ENCODE measurements around the gene CCDC201. TPM values are rescaled to one million over a fixed set of nuclear protein-coding genes. Genes with fewer than 3 reads are reported as not detected.
"Not testable (repeated sequence)": the region's sequence is repeated elsewhere in the genome, so short reads cannot be mapped to it uniquely, and the experiment has no call there.

The CCDC201 gene
- polyA plus RNA-seq, 3 donors = not detected

DNA sequence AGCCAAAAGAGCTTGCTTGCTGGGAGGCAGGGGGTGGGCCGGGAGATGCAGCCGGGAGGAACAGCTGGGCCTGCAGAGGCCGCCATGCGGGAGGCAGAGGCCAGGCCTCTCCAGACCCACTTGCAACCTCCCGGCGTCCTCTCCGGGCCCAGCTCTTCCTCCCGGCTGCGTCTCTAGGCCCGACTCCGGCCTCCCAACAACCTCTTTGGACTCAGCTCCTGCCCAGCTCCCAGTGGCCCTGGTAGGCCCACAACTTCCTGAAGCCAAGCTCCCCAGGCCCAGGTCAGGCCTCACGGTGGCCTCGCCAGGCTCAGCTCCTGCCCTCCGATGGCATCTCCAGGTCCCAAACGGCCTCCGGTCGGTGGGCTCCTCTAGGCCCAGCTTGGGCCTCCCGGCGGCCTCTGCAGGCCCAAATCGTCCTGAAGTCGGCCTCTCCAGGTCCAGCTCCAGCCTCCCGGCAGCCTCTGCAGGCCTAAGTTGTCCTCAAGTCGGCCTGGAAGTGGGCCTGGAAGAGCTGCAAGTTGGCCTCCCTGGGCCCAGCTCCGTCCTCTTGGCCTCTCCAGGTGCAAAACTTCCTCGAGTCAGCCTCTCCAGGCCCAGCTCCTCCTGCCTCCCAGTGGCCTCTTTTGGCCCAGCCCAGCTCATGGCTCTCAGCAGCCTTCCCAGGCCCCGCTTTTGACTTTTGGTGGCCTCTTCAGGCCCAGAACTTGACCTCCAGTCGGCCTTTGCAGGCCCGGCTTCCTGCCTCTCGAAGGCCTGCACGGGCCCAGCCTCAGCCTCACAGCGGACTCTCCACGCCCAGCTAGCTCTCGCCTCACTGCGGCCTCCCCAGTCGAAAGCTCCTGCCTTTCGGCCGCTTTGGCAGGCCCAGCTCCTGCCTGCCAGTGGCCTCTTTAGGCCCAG is 58.4 kb downstream of the CCDC201 start:
- H3K27me3 ChIP-seq (ENCODE audit: control insufficient read depth in 2 of 2, insufficient read depth in 2 of 2, low read length in 2 of 2); H3K4me1 ChIP-seq (ENCODE audit: control insufficient read depth in 1 of 2, insufficient read depth in 2 of 2, low read length in 2 of 2); intact Hi-C loops (cut with micrococcal nuclease); H3K9ac ChIP-seq (ENCODE audit: insufficient read depth, low read length, poor library complexity, severe bottlenecking); H4K20me1 ChIP-seq (ENCODE audit: insufficient read depth, low read length); H3K27ac Mint-ChIP-seq; H3K9me3 Mint-ChIP-seq; H3K79me2 ChIP-seq (ENCODE audit: insufficient read depth, low read length); H3K4me3 Mint-ChIP-seq; DNase-seq; H3K36me3 Mint-ChIP-seq; H3K27ac ChIP-seq (ENCODE audit: low read depth in 1 of 2, low read length in 2 of 2); H3K4me1 Mint-ChIP-seq; H3K4me3 ChIP-seq (replicated peaks in 1 of 3; ENCODE audit: low read depth in 2 of 3, low read length in 3 of 3); H3K4me2 ChIP-seq (replicated peaks; ENCODE audit: extremely low read depth, low read length, poor library complexity, severe bottlenecking); H3K27me3 Mint-ChIP-seq (ENCODE audit: low read depth in 3 of 3); H3K36me3 ChIP-seq (replicated peaks in 1 of 2; ENCODE audit: control insufficient read depth in 1 of 2, insufficient read depth in 2 of 2, low read length in 2 of 2); H3K9me3 ChIP-seq (replicated peaks in 1 of 2; ENCODE audit: control insufficient read depth in 1 of 2, insufficient read depth in 1 of 2, low read length in 2 of 2); H2AFZ ChIP-seq (ENCODE audit: insufficient read depth, low read depth, low read length, poor library complexity, severe bottlenecking): not testable (repeated sequence)
- 95% methylated on average over 33 of the region's 37 CpGs for WGBS (ENCODE audit: insufficient coverage)

DNA sequence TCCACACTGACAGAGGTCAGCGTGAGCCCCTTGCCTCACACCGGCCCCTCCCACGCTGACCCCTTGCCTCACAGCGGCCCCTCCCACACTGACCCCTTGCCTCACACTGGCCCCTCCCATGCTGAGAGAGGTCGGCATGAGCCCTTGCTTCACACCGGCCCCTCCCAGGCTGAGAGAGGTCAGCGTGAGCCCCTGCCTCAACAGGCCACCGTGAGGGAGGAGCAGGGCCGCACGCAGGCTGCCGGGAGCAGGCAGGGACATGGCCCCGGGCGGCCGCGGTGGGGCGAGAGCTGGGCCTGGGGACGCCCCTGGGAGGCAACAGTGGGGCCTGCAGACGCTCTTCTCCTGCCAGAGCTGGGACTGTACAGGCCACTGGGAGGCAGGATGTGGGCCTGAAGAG is 59.1 kb downstream of the CCDC201 start:
- H3K4me2 ChIP-seq (replicated peaks; ENCODE audit: extremely low read depth, low read length, poor library complexity, severe bottlenecking); H3K27me3 Mint-ChIP-seq (ENCODE audit: low read depth in 3 of 3); DNase-seq; intact Hi-C loops (cut with micrococcal nuclease); H2AFZ ChIP-seq (ENCODE audit: insufficient read depth, low read depth, low read length, poor library complexity, severe bottlenecking); H3K27ac Mint-ChIP-seq; H3K36me3 ChIP-seq (replicated peaks in 1 of 2; ENCODE audit: control insufficient read depth in 1 of 2, insufficient read depth in 2 of 2, low read length in 2 of 2); H3K9me3 ChIP-seq (replicated peaks in 1 of 2; ENCODE audit: control insufficient read depth in 1 of 2, insufficient read depth in 1 of 2, low read length in 2 of 2); H4K20me1 ChIP-seq (ENCODE audit: insufficient read depth, low read length); H3K4me3 Mint-ChIP-seq; H3K79me2 ChIP-seq (ENCODE audit: insufficient read depth, low read length); H3K4me3 ChIP-seq (replicated peaks in 1 of 3; ENCODE audit: low read depth in 2 of 3, low read length in 3 of 3); H3K9ac ChIP-seq (ENCODE audit: insufficient read depth, low read length, poor library complexity, severe bottlenecking); H3K4me1 ChIP-seq (ENCODE audit: control insufficient read depth in 1 of 2, insufficient read depth in 2 of 2, low read length in 2 of 2); H3K9me3 Mint-ChIP-seq; H3K36me3 Mint-ChIP-seq; H3K4me1 Mint-ChIP-seq; H3K27ac ChIP-seq (ENCODE audit: low read depth in 1 of 2, low read length in 2 of 2); H3K27me3 ChIP-seq (ENCODE audit: control insufficient read depth in 2 of 2, insufficient read depth in 2 of 2, low read length in 2 of 2): not testable (repeated sequence)
- 98% methylated on average over 7 of the region's 18 CpGs for WGBS (ENCODE audit: insufficient coverage)

- H3K27me3 Mint-ChIP-seq (ENCODE audit: low read depth in 3 of 3) = no peaks in the 10 kb centered on the region
- H3K4me1 Mint-ChIP-seq = no peaks in the 10 kb centered on the region
Measured at GRCh38 chr7:45812946-45813345, 59.9 kb downstream of the CCDC201 start.

More at GRCh38 chr7:45812946-45813345, 59.9 kb downstream of the CCDC201 start:
- no peak overlapping the region for H3K4me3 ChIP-seq (replicated peaks in 1 of 3; ENCODE audit: low read depth in 2 of 3, low read length in 3 of 3)
- Mint-ChIP-seq H3K4me3 (no peak overlapping the region), H3K9me3 (peaks cover 0 to 2% (median 0%) of the 10 kb centered on the region in 7 donors), H3K27ac (no peak overlapping the region), H3K36me3 (peaks cover 0 to 3% of the 10 kb centered on the region in 2 donors)
- H4K20me1 ChIP-seq (ENCODE audit: insufficient read depth, low read length) = no peaks in the 10 kb centered on the region
- H3K4me2 ChIP-seq (replicated peaks; ENCODE audit: extremely low read depth, low read length, poor library complexity, severe bottlenecking) = no peak overlapping the region
- H3K4me1 ChIP-seq (ENCODE audit: control insufficient read depth in 1 of 2, insufficient read depth in 2 of 2, low read length in 2 of 2) = no peaks in the 10 kb centered on the region
- no peak overlapping the region for H3K9ac ChIP-seq (ENCODE audit: insufficient read depth, low read length, poor library complexity, severe bottlenecking)
- no peak for TF ChIP-seq CTCF (IDR thresholded peaks at IDR 0.05)
- no peaks in the 10 kb centered on the region for H3K79me2 ChIP-seq (ENCODE audit: insufficient read depth, low read length)
- H3K36me3 ChIP-seq (replicated peaks in 1 of 2; ENCODE audit: control insufficient read depth in 1 of 2, insufficient read depth in 2 of 2, low read length in 2 of 2) = no peaks in the 10 kb centered on the region
- H3K27me3 ChIP-seq (ENCODE audit: control insufficient read depth in 2 of 2, insufficient read depth in 2 of 2, low read length in 2 of 2) = no peaks in the 10 kb centered on the region
- intact Hi-C loops (cut with micrococcal nuclease) = no loop called here
- no peaks in the 10 kb centered on the region for H3K9me3 ChIP-seq (replicated peaks in 1 of 2; ENCODE audit: control insufficient read depth in 1 of 2, insufficient read depth in 1 of 2, low read length in 2 of 2)
- no peak overlapping the region for H2AFZ ChIP-seq (ENCODE audit: insufficient read depth, low read depth, low read length, poor library complexity, severe bottlenecking)
- no peak overlapping the region for H3K27ac ChIP-seq (ENCODE audit: low read depth in 1 of 2, low read length in 2 of 2)
- WGBS (ENCODE audit: insufficient coverage) = 99% methylated on average over 24 of the region's 24 CpGs
- DNase-seq = no peak
